ENCODE data around the gene ZNF611. TPM values are rescaled to one million over a fixed set of nuclear protein-coding genes. Genes with fewer than 3 reads are reported as not detected.
"Not testable (repeated sequence)": the region's sequence is repeated elsewhere in the genome, so short reads cannot be mapped to it uniquely, and the experiment has no call there.

The ZNF611 gene
- polyA plus RNA-seq, 1 donor from 2014 or later: 11.8 TPM

GRCh38 chr19:52720541-52720940 lies 14.3 kb downstream of the ZNF611 start:
- H3K27ac ChIP-seq (ENCODE audit: low read length); H3F3A ChIP-seq (ENCODE audit: insufficient read depth, low read length, poor library complexity, severe bottlenecking); H3K9me2 ChIP-seq (ENCODE audit: insufficient read depth, low read length); H3K4me3 ChIP-seq (ENCODE audit: low read length); H2AFZ ChIP-seq (ENCODE audit: low read depth, low read length); H3K4me2 ChIP-seq (ENCODE audit: low read length); H3K9ac ChIP-seq (ENCODE audit: low read length); H4K20me1 ChIP-seq (ENCODE audit: insufficient read depth); H3K9me3 ChIP-seq (ENCODE audit: low read length); H3K36me3 ChIP-seq (ENCODE audit: insufficient read depth, low read length); H3K79me2 ChIP-seq (replicated peaks; ENCODE audit: insufficient read depth, low read length); H3K27me3 ChIP-seq (ENCODE audit: insufficient read depth, low read depth, low read length): not testable (repeated sequence)

GRCh38 chr19:52716522-52716921 lies 18.3 kb downstream of the ZNF611 start:
- Histone ChIP-seq H3K27me3 (ENCODE audit: insufficient read depth, low read depth, low read length) (no peaks in the 10 kb centered on the region), H3K4me3 (ENCODE audit: low read length) (no peak overlapping the region), H3K9me2 (ENCODE audit: insufficient read depth, low read length) (no peaks in the 10 kb centered on the region), H3K4me2 (ENCODE audit: low read length) (no peak overlapping the region), H3F3A (ENCODE audit: insufficient read depth, low read length, poor library complexity, severe bottlenecking) (no peaks in the 10 kb centered on the region), H3K9ac (ENCODE audit: low read length) (no peak overlapping the region), H3K27ac (ENCODE audit: low read length) (no peak overlapping the region), H3K9me3 (ENCODE audit: low read length) (peaks cover 4% of the 10 kb centered on the region), H4K20me1 (ENCODE audit: insufficient read depth) (no peaks in the 10 kb centered on the region), H3K36me3 (ENCODE audit: insufficient read depth, low read length) (no peaks in the 10 kb centered on the region), H3K79me2 (replicated peaks; ENCODE audit: insufficient read depth, low read length) (no peaks in the 10 kb centered on the region), H2AFZ (ENCODE audit: low read depth, low read length) (no peak overlapping the region)
- TF ChIP-seq REST (IDR thresholded peaks at IDR 0.05; ENCODE audit: borderline replicate concordance) (no peak), EZH2 (IDR thresholded peaks at IDR 0.05; ENCODE audit: borderline replicate concordance, insufficient read depth, low read length, poor library complexity, severe bottlenecking) (no peak), CTCF (IDR thresholded peaks at IDR 0.05; ENCODE audit: poor library complexity, severe bottlenecking) (no peak), EP300 (conservative IDR thresholded peaks at IDR 0.05; ENCODE audit: poor library complexity, severe bottlenecking) (no peak), SMC3 (conservative IDR thresholded peaks at IDR 0.05; ENCODE audit: poor library complexity) (no peak), TAF1 (IDR thresholded peaks at IDR 0.05; ENCODE audit: low read depth) (no peak), RAD21 (conservative IDR thresholded peaks at IDR 0.05) (no peak)

- H4K20me1 ChIP-seq (ENCODE audit: insufficient read depth); H3K4me3 ChIP-seq (ENCODE audit: low read length); H3K27ac ChIP-seq (ENCODE audit: low read length); H3K9ac ChIP-seq (ENCODE audit: low read length); H3F3A ChIP-seq (ENCODE audit: insufficient read depth, low read length, poor library complexity, severe bottlenecking); H3K4me2 ChIP-seq (ENCODE audit: low read length); H2AFZ ChIP-seq (ENCODE audit: low read depth, low read length); H3K79me2 ChIP-seq (replicated peaks; ENCODE audit: insufficient read depth, low read length); H3K9me2 ChIP-seq (ENCODE audit: insufficient read depth, low read length); H3K9me3 ChIP-seq (ENCODE audit: low read length); H3K36me3 ChIP-seq (ENCODE audit: insufficient read depth, low read length); H3K27me3 ChIP-seq (ENCODE audit: insufficient read depth, low read depth, low read length): not testable (repeated sequence)
These were observed 18.9 kb downstream of the ZNF611 start for GRCh38 chr19:52715902-52716301.

- not testable (repeated sequence) for H3K9me3 ChIP-seq (ENCODE audit: low read length); H3K79me2 ChIP-seq (replicated peaks; ENCODE audit: insufficient read depth, low read length); H3K9ac ChIP-seq (ENCODE audit: low read length); H3K27me3 ChIP-seq (ENCODE audit: insufficient read depth, low read depth, low read length); H3K36me3 ChIP-seq (ENCODE audit: insufficient read depth, low read length); H3F3A ChIP-seq (ENCODE audit: insufficient read depth, low read length, poor library complexity, severe bottlenecking); H3K4me3 ChIP-seq (ENCODE audit: low read length); H2AFZ ChIP-seq (ENCODE audit: low read depth, low read length); H4K20me1 ChIP-seq (ENCODE audit: insufficient read depth); H3K4me2 ChIP-seq (ENCODE audit: low read length); H3K27ac ChIP-seq (ENCODE audit: low read length); H3K9me2 ChIP-seq (ENCODE audit: insufficient read depth, low read length)
These were observed 19.5 kb downstream of the ZNF611 start for GRCh38 chr19:52715330-52715729.

- not testable (repeated sequence) for H3K27ac ChIP-seq (ENCODE audit: low read length); H3K36me3 ChIP-seq (ENCODE audit: insufficient read depth, low read length); H3K9ac ChIP-seq (ENCODE audit: low read length); H3F3A ChIP-seq (ENCODE audit: insufficient read depth, low read length, poor library complexity, severe bottlenecking); H3K27me3 ChIP-seq (ENCODE audit: insufficient read depth, low read depth, low read length); H3K4me2 ChIP-seq (ENCODE audit: low read length); H2AFZ ChIP-seq (ENCODE audit: low read depth, low read length); H3K4me3 ChIP-seq (ENCODE audit: low read length); H4K20me1 ChIP-seq (ENCODE audit: insufficient read depth); H3K9me2 ChIP-seq (ENCODE audit: insufficient read depth, low read length); H3K9me3 ChIP-seq (ENCODE audit: low read length); H3K79me2 ChIP-seq (replicated peaks; ENCODE audit: insufficient read depth, low read length)
These were observed 21.8 kb downstream of the ZNF611 start for GRCh38 chr19:52713051-52713450.

- H3K4me3 ChIP-seq (ENCODE audit: low read length); H3K27me3 ChIP-seq (ENCODE audit: insufficient read depth, low read depth, low read length); H3K9me2 ChIP-seq (ENCODE audit: insufficient read depth, low read length); H3K4me2 ChIP-seq (ENCODE audit: low read length); H3K9me3 ChIP-seq (ENCODE audit: low read length); H4K20me1 ChIP-seq (ENCODE audit: insufficient read depth); H3K36me3 ChIP-seq (ENCODE audit: insufficient read depth, low read length); H3K79me2 ChIP-seq (replicated peaks; ENCODE audit: insufficient read depth, low read length); H3F3A ChIP-seq (ENCODE audit: insufficient read depth, low read length, poor library complexity, severe bottlenecking); H3K27ac ChIP-seq (ENCODE audit: low read length); H2AFZ ChIP-seq (ENCODE audit: low read depth, low read length); H3K9ac ChIP-seq (ENCODE audit: low read length): not testable (repeated sequence)
These were observed 23.2 kb downstream of the ZNF611 start for GRCh38 chr19:52711661-52712060.
